Measurements from ENCODE around the gene ARHGEF37. TPM values are rescaled to one million over a fixed set of nuclear protein-coding genes. Genes with fewer than 3 reads are reported as not detected.

Gene ARHGEF37
- total and polyA plus RNA-seq, 4 donors: 0.71 to 6.1 (median 2.7) TPM

DNA sequence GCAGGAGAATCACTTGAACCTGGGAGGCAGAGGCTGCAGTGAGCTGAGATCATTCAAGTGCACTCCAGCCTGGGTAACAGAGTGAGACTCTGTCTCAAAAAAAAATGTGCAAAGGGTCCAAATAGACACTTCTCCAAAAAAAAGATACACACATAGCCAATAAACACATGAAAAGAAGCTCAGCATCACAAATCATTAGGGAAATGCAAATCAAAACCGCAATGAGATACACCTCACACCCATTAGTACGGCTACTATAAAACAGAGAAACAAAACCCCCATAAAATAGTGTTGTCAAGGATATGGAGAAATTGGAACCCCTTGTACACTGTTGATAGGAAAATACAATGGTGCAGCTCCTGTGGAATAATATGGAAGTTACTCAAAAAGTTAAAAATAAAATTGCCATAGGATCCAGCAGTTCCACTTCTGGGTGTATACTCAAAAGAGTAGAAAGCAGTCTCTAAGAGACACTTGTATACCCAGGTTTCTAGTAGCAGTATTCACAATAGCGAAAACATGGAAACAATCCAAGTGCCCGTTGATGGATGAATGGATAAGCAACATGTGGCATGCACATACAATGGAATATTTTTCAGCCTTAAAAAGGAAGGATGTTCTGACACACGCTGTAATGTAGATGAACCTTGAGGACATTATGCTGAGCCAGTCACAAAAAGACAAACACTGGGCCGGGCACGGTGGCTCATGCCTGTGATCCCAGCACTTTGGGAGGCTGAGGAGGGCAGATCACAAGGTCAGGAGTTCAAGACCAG lies 91.6 kb downstream of the ARHGEF37 start:
- Histone ChIP-seq H3K27ac (ENCODE audit: low read depth in 1 of 2, low read length in 2 of 2) (no peak overlapping the region), H3K36me3 (ENCODE audit: control insufficient read depth in 4 of 4, insufficient read depth in 3 of 4, low read depth in 1 of 4, low read length in 3 of 4) (no peaks in the 10 kb centered on the region), H3K9me3 (ENCODE audit: control insufficient read depth in 4 of 4, low read length in 3 of 4) (no peaks in the 10 kb centered on the region), H3K27me3 (ENCODE audit: control insufficient read depth in 4 of 4, insufficient read depth in 4 of 4, low read length in 3 of 4) (no peaks in the 10 kb centered on the region), H3K4me3 (ENCODE audit: low read depth in 1 of 3, low read length in 3 of 3) (no peak overlapping the region), H3K4me1 (ENCODE audit: control insufficient read depth in 4 of 4, insufficient read depth in 4 of 4, low read length in 3 of 4) (peaks cover 0 to 5% (median 1%) of the 10 kb centered on the region in 4 donors), H3K9ac (ENCODE audit: low read depth in 1 of 2, low read length in 2 of 2) (no peak overlapping the region)
- TF ChIP-seq, protein P1, sequence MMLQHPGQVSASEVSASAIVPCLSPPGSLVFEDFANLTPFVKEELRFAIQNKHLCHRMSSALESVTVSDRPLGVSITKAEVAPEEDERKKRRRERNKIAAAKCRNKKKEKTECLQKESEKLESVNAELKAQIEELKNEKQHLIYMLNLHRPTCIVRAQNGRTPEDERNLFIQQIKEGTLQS (IDR thresholded peaks at IDR 0.05): no peak
- TF ChIP-seq FOXA2 (IDR thresholded peaks at IDR 0.05) (no peak), JUND (IDR thresholded peaks at IDR 0.05) (no peak), HNF4A (conservative IDR thresholded peaks at IDR 0.05) (no peak), SP1 (IDR thresholded peaks at IDR 0.05) (no peak), FOXA1 (IDR thresholded peaks at IDR 0.05) (no peak), HNF4G (IDR thresholded peaks at IDR 0.05) (no peak), EGR1 (IDR thresholded peaks at IDR 0.05; ENCODE audit: low read depth in 2 of 2) (no peak), TAF1 (conservative IDR thresholded peaks at IDR 0.05) (no peak), NR2F2 (IDR thresholded peaks at IDR 0.05) (no peak), YY1 (IDR thresholded peaks at IDR 0.05) (no peak), RAD21 (IDR thresholded peaks at IDR 0.05) (no peak), RXRA (IDR thresholded peaks at IDR 0.05) (no peak), GABPA (IDR thresholded peaks at IDR 0.05 in 1 of 2, conservative IDR thresholded peaks at IDR 0.05 in 1 of 2) (no peak)
- TF ChIP-seq, protein P2, sequence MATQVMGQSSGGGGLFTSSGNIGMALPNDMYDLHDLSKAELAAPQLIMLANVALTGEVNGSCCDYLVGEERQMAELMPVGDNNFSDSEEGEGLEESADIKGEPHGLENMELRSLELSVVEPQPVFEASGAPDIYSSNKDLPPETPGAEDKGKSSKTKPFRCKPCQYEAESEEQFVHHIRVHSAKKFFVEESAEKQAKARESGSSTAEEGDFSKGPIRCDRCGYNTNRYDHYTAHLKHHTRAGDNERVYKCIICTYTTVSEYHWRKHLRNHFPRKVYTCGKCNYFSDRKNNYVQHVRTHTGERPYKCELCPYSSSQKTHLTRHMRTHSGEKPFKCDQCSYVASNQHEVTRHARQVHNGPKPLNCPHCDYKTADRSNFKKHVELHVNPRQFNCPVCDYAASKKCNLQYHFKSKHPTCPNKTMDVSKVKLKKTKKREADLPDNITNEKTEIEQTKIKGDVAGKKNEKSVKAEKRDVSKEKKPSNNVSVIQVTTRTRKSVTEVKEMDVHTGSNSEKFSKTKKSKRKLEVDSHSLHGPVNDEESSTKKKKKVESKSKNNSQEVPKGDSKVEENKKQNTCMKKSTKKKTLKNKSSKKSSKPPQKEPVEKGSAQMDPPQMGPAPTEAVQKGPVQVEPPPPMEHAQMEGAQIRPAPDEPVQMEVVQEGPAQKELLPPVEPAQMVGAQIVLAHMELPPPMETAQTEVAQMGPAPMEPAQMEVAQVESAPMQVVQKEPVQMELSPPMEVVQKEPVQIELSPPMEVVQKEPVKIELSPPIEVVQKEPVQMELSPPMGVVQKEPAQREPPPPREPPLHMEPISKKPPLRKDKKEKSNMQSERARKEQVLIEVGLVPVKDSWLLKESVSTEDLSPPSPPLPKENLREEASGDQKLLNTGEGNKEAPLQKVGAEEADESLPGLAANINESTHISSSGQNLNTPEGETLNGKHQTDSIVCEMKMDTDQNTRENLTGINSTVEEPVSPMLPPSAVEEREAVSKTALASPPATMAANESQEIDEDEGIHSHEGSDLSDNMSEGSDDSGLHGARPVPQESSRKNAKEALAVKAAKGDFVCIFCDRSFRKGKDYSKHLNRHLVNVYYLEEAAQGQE (IDR thresholded peaks at IDR 0.05): no peak
- TF ChIP-seq, protein P3, sequence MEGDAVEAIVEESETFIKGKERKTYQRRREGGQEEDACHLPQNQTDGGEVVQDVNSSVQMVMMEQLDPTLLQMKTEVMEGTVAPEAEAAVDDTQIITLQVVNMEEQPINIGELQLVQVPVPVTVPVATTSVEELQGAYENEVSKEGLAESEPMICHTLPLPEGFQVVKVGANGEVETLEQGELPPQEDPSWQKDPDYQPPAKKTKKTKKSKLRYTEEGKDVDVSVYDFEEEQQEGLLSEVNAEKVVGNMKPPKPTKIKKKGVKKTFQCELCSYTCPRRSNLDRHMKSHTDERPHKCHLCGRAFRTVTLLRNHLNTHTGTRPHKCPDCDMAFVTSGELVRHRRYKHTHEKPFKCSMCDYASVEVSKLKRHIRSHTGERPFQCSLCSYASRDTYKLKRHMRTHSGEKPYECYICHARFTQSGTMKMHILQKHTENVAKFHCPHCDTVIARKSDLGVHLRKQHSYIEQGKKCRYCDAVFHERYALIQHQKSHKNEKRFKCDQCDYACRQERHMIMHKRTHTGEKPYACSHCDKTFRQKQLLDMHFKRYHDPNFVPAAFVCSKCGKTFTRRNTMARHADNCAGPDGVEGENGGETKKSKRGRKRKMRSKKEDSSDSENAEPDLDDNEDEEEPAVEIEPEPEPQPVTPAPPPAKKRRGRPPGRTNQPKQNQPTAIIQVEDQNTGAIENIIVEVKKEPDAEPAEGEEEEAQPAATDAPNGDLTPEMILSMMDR (IDR thresholded peaks at IDR 0.05; ENCODE audit: low read depth, low read length, missing input control): no peak
- TF ChIP-seq, protein P4, sequence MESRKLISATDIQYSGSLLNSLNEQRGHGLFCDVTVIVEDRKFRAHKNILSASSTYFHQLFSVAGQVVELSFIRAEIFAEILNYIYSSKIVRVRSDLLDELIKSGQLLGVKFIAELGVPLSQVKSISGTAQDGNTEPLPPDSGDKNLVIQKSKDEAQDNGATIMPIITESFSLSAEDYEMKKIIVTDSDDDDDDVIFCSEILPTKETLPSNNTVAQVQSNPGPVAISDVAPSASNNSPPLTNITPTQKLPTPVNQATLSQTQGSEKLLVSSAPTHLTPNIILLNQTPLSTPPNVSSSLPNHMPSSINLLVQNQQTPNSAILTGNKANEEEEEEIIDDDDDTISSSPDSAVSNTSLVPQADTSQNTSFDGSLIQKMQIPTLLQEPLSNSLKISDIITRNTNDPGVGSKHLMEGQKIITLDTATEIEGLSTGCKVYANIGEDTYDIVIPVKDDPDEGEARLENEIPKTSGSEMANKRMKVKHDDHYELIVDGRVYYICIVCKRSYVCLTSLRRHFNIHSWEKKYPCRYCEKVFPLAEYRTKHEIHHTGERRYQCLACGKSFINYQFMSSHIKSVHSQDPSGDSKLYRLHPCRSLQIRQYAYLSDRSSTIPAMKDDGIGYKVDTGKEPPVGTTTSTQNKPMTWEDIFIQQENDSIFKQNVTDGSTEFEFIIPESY (IDR thresholded peaks at IDR 0.05): no peak
- TF ChIP-seq, protein P5, sequence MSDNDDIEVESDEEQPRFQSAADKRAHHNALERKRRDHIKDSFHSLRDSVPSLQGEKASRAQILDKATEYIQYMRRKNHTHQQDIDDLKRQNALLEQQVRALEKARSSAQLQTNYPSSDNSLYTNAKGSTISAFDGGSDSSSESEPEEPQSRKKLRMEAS (IDR thresholded peaks at IDR 0.05): no peak
- no peak for DNase-seq (ENCODE audit: low spot score)
- WGBS: 83% methylated on average over 7 of the region's 7 CpGs

Data from liver (tissue), 9 donors.